ENCODE results near the gene CELF4.

Gene CELF4

GRCh38 chr18:37493352-37493935 is 72.2 kb downstream of the CELF4 start:
- no peak for DNase-seq (ENCODE audit: low spot score)

- DNase-seq (ENCODE audit: low spot score): no peak
These were observed 72.6 kb downstream of the CELF4 start for GRCh38 chr18:37492952-37493351.

- DNase-seq (ENCODE audit: low spot score): no peak
These were observed 74.1 kb downstream of the CELF4 start for GRCh38 chr18:37491526-37491925.

DNA sequence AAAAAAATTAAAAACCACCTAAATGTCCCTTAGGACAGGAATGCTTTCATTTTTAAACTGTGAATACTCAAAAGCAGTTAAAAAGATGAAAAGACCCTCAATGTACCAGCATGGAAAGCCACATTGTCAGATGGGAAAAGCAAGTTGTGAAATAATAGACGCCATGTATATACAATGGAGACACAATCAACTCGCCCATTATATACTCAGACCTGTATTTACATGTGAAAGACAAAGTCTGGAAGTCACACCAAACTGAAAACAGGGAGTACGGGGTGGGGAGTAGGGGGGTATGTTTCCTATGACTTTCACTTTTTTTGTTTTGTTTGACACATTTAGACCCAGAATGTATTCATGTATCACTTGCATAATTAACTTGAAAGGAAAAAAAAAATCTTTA is 75.6 kb downstream of the CELF4 start:
- no peak for DNase-seq (ENCODE audit: low spot score)

- DNase-seq (ENCODE audit: low spot score): no peak
These were observed 76.6 kb downstream of the CELF4 start for GRCh38 chr18:37489011-37489410.

GRCh38 chr18:37487400-37487867 is 78.2 kb downstream of the CELF4 start:
- no peak for DNase-seq (ENCODE audit: low spot score)

GRCh38 chr18:37486848-37487247 is 78.8 kb downstream of the CELF4 start:
- no peak for DNase-seq (ENCODE audit: low spot score)

DNA sequence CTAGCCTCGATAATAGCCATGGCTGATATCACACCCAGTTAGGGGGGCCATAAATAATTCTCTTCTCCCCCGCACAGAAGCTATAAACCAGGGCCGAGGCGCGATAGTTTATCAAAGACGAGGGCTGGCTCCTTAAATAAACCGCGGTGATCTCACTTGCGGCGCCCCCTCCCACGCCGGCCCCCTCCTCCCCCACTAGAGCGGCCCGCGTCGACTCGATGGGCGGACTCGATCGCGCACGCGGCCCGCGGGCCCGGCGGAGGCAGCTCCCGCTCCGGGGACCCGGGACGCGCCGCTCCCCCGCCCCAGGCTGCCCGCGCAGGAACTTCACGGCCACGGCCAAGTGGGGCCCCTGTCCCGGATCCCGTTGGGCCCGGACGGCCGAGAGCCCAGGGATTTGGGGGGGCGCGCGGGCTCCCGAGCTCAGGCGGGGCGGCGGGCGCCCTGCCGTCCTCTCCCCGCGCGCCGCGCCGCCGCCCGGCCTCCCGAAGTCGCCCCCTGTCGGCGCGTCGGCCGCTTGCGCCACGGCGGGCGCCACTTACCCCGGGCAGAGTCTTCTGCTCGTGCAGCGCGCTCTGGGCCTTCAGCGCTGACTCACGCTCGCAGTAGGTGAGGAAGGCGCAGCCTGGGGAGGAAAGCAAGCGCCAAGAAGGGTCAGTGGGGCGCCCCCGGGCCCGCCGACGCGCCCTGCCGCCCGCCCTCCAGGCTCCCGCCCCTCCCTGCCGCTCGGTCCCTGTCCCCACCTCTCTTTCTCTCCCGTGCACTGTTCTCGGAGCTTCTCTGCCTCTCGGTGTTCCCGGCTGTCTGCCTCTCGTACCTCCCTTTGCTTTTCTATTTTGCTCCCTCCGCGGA is 80.4 kb downstream of the CELF4 start:
- peak; percentile 28 for DNase-seq (ENCODE audit: low spot score)

DNA sequence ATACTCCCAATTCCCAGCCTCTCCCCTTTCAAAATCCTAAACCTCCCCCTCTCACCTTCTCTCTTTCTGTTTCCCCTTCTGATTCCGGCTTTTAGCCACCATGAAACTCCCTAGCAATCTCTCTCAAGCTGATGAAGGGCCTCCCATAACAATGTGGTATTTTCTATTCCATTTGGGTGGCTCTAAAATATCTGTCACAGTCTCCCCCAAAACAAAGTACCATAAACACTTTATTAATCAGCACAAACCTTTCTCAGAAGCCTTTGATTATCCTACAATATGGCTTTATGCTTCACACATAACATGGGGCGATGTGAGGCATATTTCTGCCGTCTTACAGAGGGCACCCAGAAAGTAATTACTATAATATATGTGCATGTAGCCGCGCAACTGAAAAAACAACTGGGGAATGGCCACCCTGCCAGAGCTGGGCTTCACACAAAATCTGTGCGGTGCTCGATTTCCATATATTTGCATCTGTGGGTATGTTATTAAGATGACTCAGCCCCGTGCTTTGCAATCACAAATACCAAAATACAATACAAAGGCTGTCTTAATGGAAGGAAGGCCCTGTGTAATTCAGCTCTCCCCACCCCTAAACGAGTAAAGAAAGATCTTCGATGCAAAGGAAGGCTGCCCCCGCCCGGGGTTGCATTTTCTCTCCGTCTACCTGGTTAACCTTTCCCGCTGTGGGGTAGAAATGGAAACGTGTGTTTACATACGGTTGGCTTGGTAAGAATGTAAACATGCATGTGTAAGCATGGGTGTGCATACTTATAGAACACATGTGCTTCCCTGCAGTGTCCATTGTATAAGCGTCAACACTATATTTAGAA is 81.4 kb downstream of the CELF4 start:
- no peak for DNase-seq (ENCODE audit: low spot score)

GRCh38 chr18:37483221-37483971 is 82.2 kb downstream of the CELF4 start:
- DNase-seq (ENCODE audit: low spot score): peak; percentile 22

GRCh38 chr18:37482433-37482832 is 83.2 kb downstream of the CELF4 start:
- DNase-seq (ENCODE audit: low spot score): no peak

DNA sequence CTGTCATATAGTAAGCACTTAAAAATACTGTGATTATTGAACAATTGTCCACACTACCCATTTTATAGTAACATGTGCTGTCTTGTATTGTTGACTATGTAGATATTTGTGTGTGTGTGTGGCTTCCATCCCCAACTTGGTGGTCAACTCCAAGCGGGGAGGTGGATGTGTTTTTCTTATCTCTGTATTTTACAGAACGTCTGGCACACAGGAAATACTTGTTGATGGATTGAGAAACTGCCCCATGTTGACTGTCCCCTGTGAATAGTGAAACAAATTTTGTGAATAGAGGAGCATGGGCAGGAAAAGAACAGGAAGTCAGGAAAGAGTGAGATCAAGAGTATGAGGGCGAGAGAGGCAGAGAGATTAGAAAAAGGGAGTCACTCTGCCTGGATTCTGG is 83.6 kb downstream of the CELF4 start:
- DNase-seq (ENCODE audit: low spot score): no peak

DNA sequence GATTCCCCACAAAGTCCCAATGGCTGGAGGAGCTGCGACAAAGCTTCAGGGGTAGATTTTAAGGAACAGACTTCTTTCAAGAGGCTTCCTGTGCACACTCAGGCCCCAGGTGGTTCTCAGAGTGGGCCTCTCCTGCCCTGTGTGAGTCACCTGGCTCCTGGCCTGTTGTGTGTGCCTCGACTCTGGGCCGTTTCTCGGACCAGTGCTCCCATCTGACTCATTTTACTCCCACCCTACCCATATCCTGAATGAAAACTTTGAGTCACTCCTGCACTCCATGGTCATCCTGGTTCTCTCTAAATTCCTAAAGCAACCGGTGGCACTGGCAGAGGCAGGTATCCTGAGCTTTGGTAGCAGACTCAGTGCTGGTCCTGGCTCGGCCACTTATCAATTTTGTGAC is 84.1 kb downstream of the CELF4 start:
- no peak for DNase-seq (ENCODE audit: low spot score)

DNA sequence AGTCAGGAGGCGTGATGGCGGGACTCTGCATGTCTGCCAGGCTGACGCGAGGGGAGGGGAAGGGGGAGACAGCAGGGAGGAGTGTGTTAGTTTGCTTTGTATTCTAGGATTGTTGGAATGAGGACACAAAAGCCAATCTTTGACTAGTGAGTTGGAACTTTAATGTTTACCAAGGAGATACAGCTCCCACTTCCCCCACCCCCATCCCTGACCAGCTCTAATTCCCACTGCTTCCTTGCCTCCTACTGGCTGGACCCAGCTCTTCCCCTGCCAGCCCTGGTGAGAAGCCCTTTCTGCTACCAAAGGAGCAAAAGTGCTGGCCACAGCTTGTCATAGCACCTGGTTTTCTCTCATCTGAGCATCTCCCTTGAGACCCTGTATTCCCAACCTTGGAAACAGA is 84.5 kb downstream of the CELF4 start:
- no peak for DNase-seq (ENCODE audit: low spot score)

- no peak for DNase-seq (ENCODE audit: low spot score)
These were observed 88.8 kb downstream of the CELF4 start for GRCh38 chr18:37476611-37477295.

DNA sequence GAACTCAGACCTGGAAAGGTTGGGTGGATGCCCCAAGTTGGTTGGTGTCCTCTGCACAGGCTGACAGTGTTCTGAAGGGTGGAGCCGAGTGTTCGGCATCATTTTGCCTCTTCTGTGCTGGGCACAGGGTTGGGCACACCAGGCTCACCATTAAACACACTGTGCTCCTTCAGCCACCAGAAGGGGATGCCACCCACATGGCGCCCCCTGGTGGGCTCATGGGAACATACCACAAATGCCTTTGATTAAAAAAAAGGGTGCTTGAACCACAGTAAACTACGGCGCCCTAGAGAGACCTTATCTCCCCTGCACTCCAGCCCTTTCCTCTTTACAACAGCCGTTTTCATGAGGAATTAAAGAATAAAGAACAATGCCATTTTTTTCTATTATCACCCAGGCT is 89.4 kb downstream of the CELF4 start:
- peak; percentile 23 for DNase-seq (ENCODE audit: low spot score)

DNA sequence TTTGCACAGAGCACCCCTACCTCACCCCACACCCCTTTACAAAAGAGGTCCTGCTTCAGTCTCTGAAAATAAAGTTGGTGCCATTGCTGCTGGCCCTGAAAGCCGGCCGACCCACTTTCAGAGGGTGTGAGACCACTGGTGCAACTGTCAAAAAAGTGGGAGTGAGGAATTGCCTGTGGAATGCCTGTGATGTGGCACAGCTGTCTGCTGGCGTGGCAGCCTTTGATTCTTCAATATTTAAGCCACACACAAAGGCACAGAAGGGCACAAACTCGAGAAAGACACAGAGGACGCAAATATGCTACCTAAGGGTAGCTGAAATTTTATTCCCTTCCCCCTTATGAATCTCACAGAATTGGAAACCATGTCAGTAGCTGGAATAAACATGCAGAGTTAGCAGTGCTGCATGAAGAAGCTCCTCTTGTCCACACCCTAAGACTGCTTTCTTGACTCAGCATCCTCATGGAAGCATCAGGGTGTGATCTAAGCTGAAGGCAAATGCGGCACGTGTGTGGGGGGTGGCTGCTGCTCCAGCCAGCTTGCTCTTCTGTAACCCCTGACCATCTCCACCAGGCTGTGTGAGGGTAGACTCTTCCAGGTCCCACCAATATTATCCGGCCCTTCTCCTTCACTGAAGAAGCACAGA is 92.3 kb downstream of the CELF4 start:
- DNase-seq (ENCODE audit: low spot score): no peak

DNA sequence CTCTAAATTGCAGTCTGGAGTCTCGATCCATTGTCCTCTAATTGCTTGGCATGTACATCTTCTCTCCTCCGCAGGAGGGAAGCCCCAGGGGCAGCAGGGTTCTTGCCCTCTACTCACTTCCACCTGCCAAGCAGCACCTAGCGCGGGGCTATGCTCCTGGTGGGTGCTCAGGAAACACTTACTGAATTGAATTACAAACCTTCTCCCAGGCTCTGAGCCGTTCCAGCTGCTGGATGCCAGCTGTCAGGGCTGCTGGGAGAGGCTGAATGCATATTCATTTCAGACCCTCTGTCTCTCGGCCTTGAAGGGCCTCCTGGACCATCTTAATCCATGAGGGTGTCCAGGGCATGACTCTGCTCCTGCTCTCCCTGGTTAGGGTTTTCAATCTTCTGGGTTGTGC is 94.0 kb downstream of the CELF4 start:
- DNase-seq (ENCODE audit: low spot score): no peak

GRCh38 chr18:37470986-37471385 is 94.6 kb downstream of the CELF4 start:
- no peak for DNase-seq (ENCODE audit: low spot score)

DNA sequence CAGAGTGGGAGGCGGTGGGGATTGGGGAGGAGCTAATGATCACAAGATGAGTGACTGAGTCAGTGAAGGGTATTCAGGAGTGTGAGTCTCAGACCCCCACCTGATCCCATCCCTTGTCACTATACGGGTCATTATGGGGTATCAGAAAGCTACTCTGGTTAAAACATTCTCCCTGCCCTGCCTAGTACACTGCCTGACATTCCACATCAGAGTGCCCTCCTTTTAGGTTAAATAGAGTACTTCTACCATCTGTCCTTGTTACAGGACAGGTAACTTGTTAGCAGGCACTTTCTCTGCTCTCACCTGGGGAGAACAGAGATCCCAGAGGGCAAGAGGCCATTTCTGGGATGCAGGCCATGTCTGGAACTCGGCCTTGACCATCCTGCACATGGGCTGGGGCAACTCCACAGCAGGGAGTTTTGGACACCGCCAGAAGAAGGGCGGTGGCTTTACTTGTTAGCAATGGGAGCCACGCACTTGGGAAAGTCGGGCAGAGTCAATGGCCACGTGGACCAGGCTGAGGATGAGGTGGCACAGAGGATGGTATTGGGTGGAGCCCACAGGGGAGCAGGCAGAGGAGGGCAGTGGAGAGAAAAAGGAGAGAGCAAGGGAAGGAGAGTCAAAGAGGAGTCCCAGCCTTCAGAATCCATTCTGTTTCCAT is 98.5 kb downstream of the CELF4 start:
- DNase-seq (ENCODE audit: low spot score): no peak

Measured in HuH-7 (cell line).